OCI-LY3 (cell line): Measurements from ENCODE around the gene FAM171A2.
A peak's percentile ranks its signal among the peaks of the same experiment; 100 is the strongest.

Source experiments
- H2AFZ ChIP-seq: fragments of 200-600, 300-600 bp; shearing (Covaris generic); 2 replicates; pipeline ENCODE4 v1.6.0; 2014; ENCODE audit warnings: antibody characterized with exemption, low read depth, low read length
- H3K27ac ChIP-seq: fragments of 200-600, 300-600 bp; sonication (generic); 2 replicates; pipeline ENCODE4 v1.5.1; 2014; ENCODE audit warnings: mild to moderate bottlenecking, low read length, moderate library complexity, mixed read lengths
- H3K27me3 ChIP-seq: fragments of 200-600, 300-600 bp; sonication (generic); 2 replicates; pipeline ENCODE4 v1.6.1; 2014; ENCODE audit warnings: low read depth, low read length, mixed read lengths
- H3K36me3 ChIP-seq: fragments of 200-600, 300-600 bp; sonication (generic); replicated peaks from 2 replicates; pipeline ENCODE3; 2014; ENCODE audit warnings: low read depth, low read length, mixed read lengths
- H3K4me1 ChIP-seq: fragments of 300-600, 200-600 bp; sonication (generic); 2 replicates; pipeline ENCODE4 v1.6.1; 2014; ENCODE audit warnings: low read length, mixed read lengths
- H3K4me2 ChIP-seq: fragments of 200-600, 300-600 bp; sonication (generic); 2 replicates; pipeline ENCODE4 v1.6.1; 2014; ENCODE audit warnings: low read length, mixed read lengths
- H3K4me3 ChIP-seq: fragments of 300-600, 200-600 bp; sonication (generic); 2 replicates; pipeline ENCODE4 v1.5.1; 2014; ENCODE audit warnings: antibody characterized with exemption, mild to moderate bottlenecking, low read length, moderate library complexity
- H3K79me2 ChIP-seq: fragments of 300-600, 200-600 bp; shearing (Covaris generic); 2 replicates; pipeline ENCODE4 v1.6.1; 2014; ENCODE audit warnings: mild to moderate bottlenecking, low read length, mixed read lengths
- H3K9ac ChIP-seq: fragments of 300-600, 200-600 bp; shearing (Covaris generic); 2 replicates; pipeline ENCODE4 v1.6.0; 2014; ENCODE audit warnings: mild to moderate bottlenecking, low read length, moderate library complexity
- H3K9me3 ChIP-seq: fragments of 200-600, 300-600 bp; shearing (Covaris generic); 2 replicates; pipeline ENCODE4 v1.6.1; 2014; ENCODE audit warnings: low read length, mixed read lengths; ENCODE audit not compliant: insufficient read depth
- H4K20me1 ChIP-seq: fragments of 200-600, 300-600 bp; sonication (generic); 2 replicates; pipeline ENCODE4 v1.6.1; 2016; ENCODE audit warnings: low read length, mixed read lengths; ENCODE audit not compliant: insufficient read depth
- EZH2phosphoT487 ChIP-seq: fragments of 200-600 bp; shearing (Covaris generic); IDR thresholded peaks from 2 replicates; pipeline ENCODE4 v1.6.1; 2018; ENCODE audit warnings: antibody characterized with exemption, mixed run types, low read depth
- TF ChIP-seq, protein P1 (sequence below): fragments of 200-600, 300-600 bp; sonication (generic); IDR thresholded peaks from 2 replicates; pipeline ENCODE4 v1.5.1; 2014; ENCODE audit warnings: antibody characterized with exemption, low read length, low read depth

The FAM171A2 gene

DNA sequence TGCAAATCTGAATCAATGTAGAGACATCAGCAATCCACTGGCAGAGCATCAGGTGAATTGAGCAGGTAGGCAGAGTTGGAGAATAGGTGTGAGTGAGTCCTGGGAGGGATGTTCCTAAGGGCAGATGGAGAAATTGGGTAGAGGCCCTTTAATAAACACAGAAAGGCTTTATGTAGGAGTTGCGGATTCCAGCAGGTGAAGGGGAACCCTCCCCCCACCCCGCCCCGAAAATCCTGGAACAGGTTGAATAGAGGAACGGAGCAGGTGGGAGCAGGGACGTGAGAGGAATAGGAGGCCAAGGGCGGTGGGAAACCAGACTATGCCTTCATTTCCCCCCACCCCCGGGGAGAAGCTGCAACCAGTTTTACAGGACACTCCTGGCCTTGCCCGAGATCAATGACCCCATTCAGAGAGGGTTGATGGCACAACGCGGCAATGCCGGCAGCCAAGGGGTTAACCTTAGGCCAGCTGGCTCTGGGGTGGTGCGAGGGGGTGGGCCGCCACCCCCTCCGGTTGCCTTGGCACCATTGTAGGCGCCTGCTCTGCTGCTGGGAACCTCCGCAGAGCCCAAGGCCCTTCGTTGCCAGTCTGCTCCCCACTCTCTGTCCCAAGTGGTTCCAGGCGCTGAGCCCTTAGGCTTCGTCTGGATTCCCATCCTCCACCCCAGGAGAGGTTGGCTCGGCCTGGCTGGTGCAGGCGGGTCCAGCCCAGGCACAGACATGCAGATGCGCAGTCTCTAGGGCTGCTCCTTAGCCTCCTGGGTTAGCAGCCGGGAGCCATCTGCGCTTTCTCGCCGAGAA is 56.1 kb downstream of the FAM171A2 start:
- no peaks in the 10 kb centered on the region for H3K79me2 ChIP-seq
- no peaks in the 10 kb centered on the region for H3K9me3 ChIP-seq
- no peaks in the 10 kb centered on the region for H3K36me3 ChIP-seq
- H2AFZ ChIP-seq: no peak overlapping the region
- H3K4me3 ChIP-seq: peak overlapping the region; percentile 78
- no peak overlapping the region for H3K27ac ChIP-seq
- no peak overlapping the region for H3K9ac ChIP-seq
- H4K20me1 ChIP-seq: no peaks in the 10 kb centered on the region
- TF ChIP-seq, protein P1, sequence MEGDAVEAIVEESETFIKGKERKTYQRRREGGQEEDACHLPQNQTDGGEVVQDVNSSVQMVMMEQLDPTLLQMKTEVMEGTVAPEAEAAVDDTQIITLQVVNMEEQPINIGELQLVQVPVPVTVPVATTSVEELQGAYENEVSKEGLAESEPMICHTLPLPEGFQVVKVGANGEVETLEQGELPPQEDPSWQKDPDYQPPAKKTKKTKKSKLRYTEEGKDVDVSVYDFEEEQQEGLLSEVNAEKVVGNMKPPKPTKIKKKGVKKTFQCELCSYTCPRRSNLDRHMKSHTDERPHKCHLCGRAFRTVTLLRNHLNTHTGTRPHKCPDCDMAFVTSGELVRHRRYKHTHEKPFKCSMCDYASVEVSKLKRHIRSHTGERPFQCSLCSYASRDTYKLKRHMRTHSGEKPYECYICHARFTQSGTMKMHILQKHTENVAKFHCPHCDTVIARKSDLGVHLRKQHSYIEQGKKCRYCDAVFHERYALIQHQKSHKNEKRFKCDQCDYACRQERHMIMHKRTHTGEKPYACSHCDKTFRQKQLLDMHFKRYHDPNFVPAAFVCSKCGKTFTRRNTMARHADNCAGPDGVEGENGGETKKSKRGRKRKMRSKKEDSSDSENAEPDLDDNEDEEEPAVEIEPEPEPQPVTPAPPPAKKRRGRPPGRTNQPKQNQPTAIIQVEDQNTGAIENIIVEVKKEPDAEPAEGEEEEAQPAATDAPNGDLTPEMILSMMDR: no peak
- TF ChIP-seq EZH2phosphoT487: no peak
- H3K4me1 ChIP-seq: peaks cover 8% of the 10 kb centered on the region
- peak overlapping the region; percentile 73 for H3K4me2 ChIP-seq
- peaks cover 3% of the 10 kb centered on the region; the same call in 1 of the 2 replicates for H3K27me3 ChIP-seq

DNA sequence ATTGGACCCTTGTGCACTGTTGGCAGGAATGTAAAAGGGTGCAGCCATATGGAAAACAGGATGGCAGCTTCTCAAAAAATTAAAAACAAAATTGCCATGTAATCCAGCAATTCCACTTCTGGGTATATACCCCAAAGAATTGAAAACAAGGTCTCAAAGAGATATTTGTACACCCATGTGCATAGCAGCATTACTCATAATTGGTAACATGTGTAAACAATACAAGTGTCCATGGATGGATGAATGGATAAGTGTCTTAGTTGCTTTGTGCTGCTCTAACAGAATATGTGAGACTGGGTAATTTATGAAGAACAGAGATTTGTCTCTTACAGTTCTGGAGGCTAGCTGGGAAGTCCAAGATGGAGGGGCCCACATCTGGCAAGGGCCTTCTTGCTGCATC is 59.0 kb downstream of the FAM171A2 start:
- no peak for TF ChIP-seq EZH2phosphoT487
- TF ChIP-seq, protein P1: no peak
- no peaks in the 10 kb centered on the region for H4K20me1 ChIP-seq
- H3K36me3 ChIP-seq: no peaks in the 10 kb centered on the region
- no peak overlapping the region for H3K4me2 ChIP-seq
- H2AFZ ChIP-seq: no peak overlapping the region
- H3K79me2 ChIP-seq: no peaks in the 10 kb centered on the region
- peaks cover 10% of the 10 kb centered on the region; the same call in 1 of the 2 replicates for H3K27me3 ChIP-seq
- peaks cover 7% of the 10 kb centered on the region for H3K4me1 ChIP-seq
- no peak overlapping the region for H3K27ac ChIP-seq
- no peak overlapping the region for H3K4me3 ChIP-seq
- H3K9ac ChIP-seq: no peak overlapping the region
- H3K9me3 ChIP-seq: no peaks in the 10 kb centered on the region
